HepG2 (cell line): ENCODE results near the gene TSC22D1. TPM values are rescaled to one million over a fixed set of nuclear protein-coding genes. Genes with fewer than 3 reads are reported as not detected.

Source experiments
- ATF7-NPFF ChIP-seq: sonication (generic); formaldehyde crosslinking; IDR thresholded peaks from 2 replicates; pipeline ENCODE4 v1.8.1; 2023; ENCODE audit warnings: mild to moderate bottlenecking, low read depth, missing genetic modification reagents, moderate library complexity
- CAMTA2 ChIP-seq: sonication (generic); formaldehyde crosslinking; IDR thresholded peaks from 2 replicates; pipeline ENCODE4 v1.4.0; 2020; ENCODE audit warnings: mild to moderate bottlenecking, missing genetic modification reagents, borderline replicate concordance
- EP300 ChIP-seq, 3 experiments: sonication (generic) in 1 of 3; formaldehyde crosslinking in 1 of 3; IDR thresholded peaks; 2 replicates each; pipeline versions ENCODE4 v1.5.1 to v1.6.1; 2011 to 2020; ENCODE audit warnings: low read depth in 2 of 3, low read length in 2 of 3, borderline replicate concordance in 1 of 3, improper control_type of control experiment in 1 of 3, mild to moderate bottlenecking in 1 of 3, missing genetic modification reagents in 1 of 3, moderate library complexity in 1 of 3
- GPN1 ChIP-seq: sonication (generic); formaldehyde crosslinking; IDR thresholded peaks from 2 replicates; pipeline ENCODE4 v1.5.1; 2020; ENCODE audit warnings: missing genetic modification reagents, borderline replicate concordance
- HDAC1 ChIP-seq: sonication (generic); formaldehyde crosslinking; IDR thresholded peaks from 2 replicates; pipeline ENCODE4 v1.5.1; 2020; ENCODE audit warnings: mild to moderate bottlenecking, missing genetic modification reagents
- MEIS2 ChIP-seq: sonication (generic); formaldehyde crosslinking; IDR thresholded peaks from 2 replicates; pipeline ENCODE4 v1.9.0; 2021; ENCODE audit warnings: mild to moderate bottlenecking, missing genetic modification reagents
- MLLT10 ChIP-seq: sonication (generic); formaldehyde crosslinking; IDR thresholded peaks from 2 replicates; pipeline ENCODE4 v1.4.0; 2020; ENCODE audit warnings: missing genetic modification reagents
- MTA1 ChIP-seq: sonication (generic); formaldehyde crosslinking; IDR thresholded peaks from 2 replicates; pipeline ENCODE4 v1.4.0; 2020; ENCODE audit warnings: missing genetic modification reagents, mild to moderate bottlenecking, borderline replicate concordance
- SRSF4 ChIP-seq: fragments of 200-400 bp; formaldehyde crosslinking; IDR thresholded peaks from one replicate; pipeline ENCODE4 v1.6.1; 2018; ENCODE audit warnings: mild to moderate bottlenecking, low read depth, low read length, moderate library complexity; ENCODE audit not compliant: poor library complexity, severe bottlenecking
- TBL1XR1 ChIP-seq: fragments of 150-350 bp; IDR thresholded peaks from 2 replicates; pipeline ENCODE4 v1.6.1; 2014; ENCODE audit warnings: borderline replicate concordance, low read length; ENCODE audit not compliant: partially characterized antibody
- ZNF12 ChIP-seq: sonication (generic); formaldehyde crosslinking; IDR thresholded peaks from 2 replicates; pipeline ENCODE4 v1.5.0; 2020; ENCODE audit warnings: missing genetic modification reagents
- ZNF235 ChIP-seq: sonication (generic); formaldehyde crosslinking; IDR thresholded peaks from 2 replicates; pipeline ENCODE4 v1.8.1; 2023; ENCODE audit warnings: mild to moderate bottlenecking, missing genetic modification reagents, borderline replicate concordance
- ZNF333 ChIP-seq: sonication (generic); formaldehyde crosslinking; IDR thresholded peaks from 2 replicates; pipeline ENCODE4 v1.4.0; 2020; ENCODE audit warnings: mild to moderate bottlenecking, missing genetic modification reagents, borderline replicate concordance
- ZNF782 ChIP-seq: sonication (generic); formaldehyde crosslinking; IDR thresholded peaks from 2 replicates; pipeline ENCODE4 v1.4.0; 2020; ENCODE audit warnings: missing genetic modification reagents, mild to moderate bottlenecking, borderline replicate concordance
- ZNF850 ChIP-seq: sonication (generic); formaldehyde crosslinking; conservative IDR thresholded peaks from 2 replicates; pipeline ENCODE4 v1.9.0; 2021; ENCODE audit warnings: mild to moderate bottlenecking, missing genetic modification reagents
- polyA plus RNA-seq, 8 experiments: library from polyadenylated mRNA; depleted of rRNA in 3 of 8; stranded (reverse) in 7 of 8; unstranded in 1 of 8; fragments of >200 nt; fragmentation: Illumina TruSeq in 4 of 8; extraction: Trizol in 4 of 8; gene quantifications; 2 replicates each; pipeline versions ENCODE4 v1.2.1 to v1.2.3, GENCODE V29; 2011 to 2016; ENCODE audit warnings: low read depth in 4 of 8, missing spikeins in 1 of 8, mixed read lengths in 1 of 8; ENCODE audit not compliant: insufficient read depth in 1 of 8
- total RNA-seq, 5 experiments: library from RNA; depleted of rRNA; stranded (reverse); fragments of >200 nt; fragmentation: Illumina TruSeq; extraction: Trizol; gene quantifications; 2 replicates each; pipeline ENCODE4 v1.2.3, GENCODE V29; 2016; ENCODE audit warnings: low read depth in 1 of 5
- TF ChIP-seq, protein P1 (sequence below): sonication (generic); formaldehyde crosslinking; IDR thresholded peaks from 2 replicates; pipeline ENCODE4 v1.5.0; 2020; ENCODE audit warnings: mild to moderate bottlenecking, missing genetic modification reagents
- TF ChIP-seq, protein P2 (sequence below): sonication (generic); formaldehyde crosslinking; IDR thresholded peaks from 2 replicates; pipeline ENCODE4 v1.9.0; 2021; ENCODE audit warnings: mild to moderate bottlenecking, missing genetic modification reagents
- TF ChIP-seq, protein P3 (sequence below): sonication (generic); formaldehyde crosslinking; IDR thresholded peaks from 2 replicates; pipeline ENCODE4 v1.8.0; 2022; ENCODE audit warnings: mild to moderate bottlenecking, missing genetic modification reagents, moderate library complexity
- TF ChIP-seq, protein P4 (sequence below): IDR thresholded peaks from 2 replicates; pipeline ENCODE4 v1.6.1; 2016; ENCODE audit warnings: low read depth, borderline replicate concordance

The TSC22D1 gene
- total and polyA plus RNA-seq, 2 of the 13 experiments (the other 11 are each of a cell fraction or from before 2014, with no cell fraction given): 18.4 to 35.7 TPM

DNA sequence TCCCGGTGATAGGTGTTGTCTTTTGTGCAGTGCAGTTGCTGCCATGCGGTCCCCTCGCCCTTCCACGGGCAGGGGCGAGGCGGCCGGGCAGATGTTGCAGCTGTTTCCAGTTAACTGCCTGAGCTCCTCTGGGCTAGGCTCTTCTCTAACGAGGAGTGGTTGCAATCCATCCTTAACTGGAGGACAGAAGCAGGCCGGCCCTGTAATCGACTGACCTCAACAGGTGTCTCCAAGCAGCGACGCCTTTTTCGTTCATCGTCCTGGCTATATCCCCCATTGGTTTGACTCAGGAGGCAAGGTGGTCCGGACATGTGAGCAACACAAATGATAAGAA, 1.9 kb upstream of the TSC22D1 start (continued):
- TF ChIP-seq, protein P1, sequence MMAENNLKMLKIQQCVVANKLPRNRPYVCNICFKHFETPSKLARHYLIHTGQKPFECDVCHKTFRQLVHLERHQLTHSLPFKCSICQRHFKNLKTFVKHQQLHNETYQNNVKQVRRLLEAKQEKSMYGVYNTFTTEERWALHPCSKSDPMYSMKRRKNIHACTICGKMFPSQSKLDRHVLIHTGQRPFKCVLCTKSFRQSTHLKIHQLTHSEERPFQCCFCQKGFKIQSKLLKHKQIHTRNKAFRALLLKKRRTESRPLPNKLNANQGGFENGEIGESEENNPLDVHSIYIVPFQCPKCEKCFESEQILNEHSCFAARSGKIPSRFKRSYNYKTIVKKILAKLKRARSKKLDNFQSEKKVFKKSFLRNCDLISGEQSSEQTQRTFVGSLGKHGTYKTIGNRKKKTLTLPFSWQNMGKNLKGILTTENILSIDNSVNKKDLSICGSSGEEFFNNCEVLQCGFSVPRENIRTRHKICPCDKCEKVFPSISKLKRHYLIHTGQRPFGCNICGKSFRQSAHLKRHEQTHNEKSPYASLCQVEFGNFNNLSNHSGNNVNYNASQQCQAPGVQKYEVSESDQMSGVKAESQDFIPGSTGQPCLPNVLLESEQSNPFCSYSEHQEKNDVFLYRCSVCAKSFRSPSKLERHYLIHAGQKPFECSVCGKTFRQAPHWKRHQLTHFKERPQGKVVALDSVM (CRISPR knock-in tag): no peak
- peak; percentile 29; the same call in 1 of the 2 replicates for TF ChIP-seq HDAC1 (CRISPR knock-in tag)
- no peak for TF ChIP-seq CAMTA2 (CRISPR knock-in tag)
- TF ChIP-seq ZNF12: no peak
- 0 out of 2 replicates have a peak, but pooled peaks have one; percentile 5 for TF ChIP-seq MTA1 (CRISPR knock-in tag)
- TF ChIP-seq SRSF4: no peak
- TF ChIP-seq GPN1: no peak
- TF ChIP-seq, protein P2, sequence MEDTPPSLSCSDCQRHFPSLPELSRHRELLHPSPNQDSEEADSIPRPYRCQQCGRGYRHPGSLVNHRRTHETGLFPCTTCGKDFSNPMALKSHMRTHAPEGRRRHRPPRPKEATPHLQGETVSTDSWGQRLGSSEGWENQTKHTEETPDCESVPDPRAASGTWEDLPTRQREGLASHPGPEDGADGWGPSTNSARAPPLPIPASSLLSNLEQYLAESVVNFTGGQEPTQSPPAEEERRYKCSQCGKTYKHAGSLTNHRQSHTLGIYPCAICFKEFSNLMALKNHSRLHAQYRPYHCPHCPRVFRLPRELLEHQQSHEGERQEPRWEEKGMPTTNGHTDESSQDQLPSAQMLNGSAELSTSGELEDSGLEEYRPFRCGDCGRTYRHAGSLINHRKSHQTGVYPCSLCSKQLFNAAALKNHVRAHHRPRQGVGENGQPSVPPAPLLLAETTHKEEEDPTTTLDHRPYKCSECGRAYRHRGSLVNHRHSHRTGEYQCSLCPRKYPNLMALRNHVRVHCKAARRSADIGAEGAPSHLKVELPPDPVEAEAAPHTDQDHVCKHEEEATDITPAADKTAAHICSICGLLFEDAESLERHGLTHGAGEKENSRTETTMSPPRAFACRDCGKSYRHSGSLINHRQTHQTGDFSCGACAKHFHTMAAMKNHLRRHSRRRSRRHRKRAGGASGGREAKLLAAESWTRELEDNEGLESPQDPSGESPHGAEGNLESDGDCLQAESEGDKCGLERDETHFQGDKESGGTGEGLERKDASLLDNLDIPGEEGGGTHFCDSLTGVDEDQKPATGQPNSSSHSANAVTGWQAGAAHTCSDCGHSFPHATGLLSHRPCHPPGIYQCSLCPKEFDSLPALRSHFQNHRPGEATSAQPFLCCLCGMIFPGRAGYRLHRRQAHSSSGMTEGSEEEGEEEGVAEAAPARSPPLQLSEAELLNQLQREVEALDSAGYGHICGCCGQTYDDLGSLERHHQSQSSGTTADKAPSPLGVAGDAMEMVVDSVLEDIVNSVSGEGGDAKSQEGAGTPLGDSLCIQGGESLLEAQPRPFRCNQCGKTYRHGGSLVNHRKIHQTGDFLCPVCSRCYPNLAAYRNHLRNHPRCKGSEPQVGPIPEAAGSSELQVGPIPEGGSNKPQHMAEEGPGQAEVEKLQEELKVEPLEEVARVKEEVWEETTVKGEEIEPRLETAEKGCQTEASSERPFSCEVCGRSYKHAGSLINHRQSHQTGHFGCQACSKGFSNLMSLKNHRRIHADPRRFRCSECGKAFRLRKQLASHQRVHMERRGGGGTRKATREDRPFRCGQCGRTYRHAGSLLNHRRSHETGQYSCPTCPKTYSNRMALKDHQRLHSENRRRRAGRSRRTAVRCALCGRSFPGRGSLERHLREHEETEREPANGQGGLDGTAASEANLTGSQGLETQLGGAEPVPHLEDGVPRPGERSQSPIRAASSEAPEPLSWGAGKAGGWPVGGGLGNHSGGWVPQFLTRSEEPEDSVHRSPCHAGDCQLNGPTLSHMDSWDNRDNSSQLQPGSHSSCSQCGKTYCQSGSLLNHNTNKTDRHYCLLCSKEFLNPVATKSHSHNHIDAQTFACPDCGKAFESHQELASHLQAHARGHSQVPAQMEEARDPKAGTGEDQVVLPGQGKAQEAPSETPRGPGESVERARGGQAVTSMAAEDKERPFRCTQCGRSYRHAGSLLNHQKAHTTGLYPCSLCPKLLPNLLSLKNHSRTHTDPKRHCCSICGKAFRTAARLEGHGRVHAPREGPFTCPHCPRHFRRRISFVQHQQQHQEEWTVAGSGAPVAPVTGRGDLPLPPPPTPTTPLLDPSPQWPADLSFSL: no peak
- TF ChIP-seq ZNF850 (CRISPR knock-in tag): no peak
- TF ChIP-seq ZNF333 (CRISPR knock-in tag): no peak
- no peak for TF ChIP-seq ZNF235 (CRISPR knock-in tag)
- TF ChIP-seq ATF7-NPFF (CRISPR knock-in tag): no peak
- TF ChIP-seq TBL1XR1: no peak
- TF ChIP-seq, protein P3, sequence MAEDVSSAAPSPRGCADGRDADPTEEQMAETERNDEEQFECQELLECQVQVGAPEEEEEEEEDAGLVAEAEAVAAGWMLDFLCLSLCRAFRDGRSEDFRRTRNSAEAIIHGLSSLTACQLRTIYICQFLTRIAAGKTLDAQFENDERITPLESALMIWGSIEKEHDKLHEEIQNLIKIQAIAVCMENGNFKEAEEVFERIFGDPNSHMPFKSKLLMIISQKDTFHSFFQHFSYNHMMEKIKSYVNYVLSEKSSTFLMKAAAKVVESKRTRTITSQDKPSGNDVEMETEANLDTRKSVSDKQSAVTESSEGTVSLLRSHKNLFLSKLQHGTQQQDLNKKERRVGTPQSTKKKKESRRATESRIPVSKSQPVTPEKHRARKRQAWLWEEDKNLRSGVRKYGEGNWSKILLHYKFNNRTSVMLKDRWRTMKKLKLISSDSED (CRISPR knock-in tag): no peak
- no peak for TF ChIP-seq ZNF782 (CRISPR knock-in tag)
- TF ChIP-seq MEIS2: no peak
- no peak for TF ChIP-seq MLLT10
- no peak for TF ChIP-seq EP300 (IDR thresholded peaks at IDR 0.05; ENCODE audit: low read depth in 2 of 2, low read length in 2 of 2)
- TF ChIP-seq EP300 (CRISPR knock-in tag; IDR thresholded peaks at IDR 0.05; ENCODE audit: borderline replicate concordance): no peak
- TF ChIP-seq, protein P4, sequence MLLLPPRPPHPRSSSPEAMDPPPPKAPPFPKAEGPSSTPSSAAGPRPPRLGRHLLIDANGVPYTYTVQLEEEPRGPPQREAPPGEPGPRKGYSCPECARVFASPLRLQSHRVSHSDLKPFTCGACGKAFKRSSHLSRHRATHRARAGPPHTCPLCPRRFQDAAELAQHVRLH (CRISPR knock-in tag): no peak
